T-cell (primary cell): Measurements from ENCODE around the gene NUDT14. TPM values are rescaled to one million over a fixed set of nuclear protein-coding genes. Genes with fewer than 3 reads are reported as not detected.

Source experiments
- ATAC-seq, 4 experiments: fragments of 200-7000 bp in 3 of 4; fragments of 150-1000 bp in 1 of 4; cut with Tn5 transposase; replicated peaks in 1 of 4; 1 replicate in 3 of 4; 2 replicates in 1 of 4; pipeline ENCODE4 v1.10.0; 2021; ENCODE audit warnings: moderate library complexity in 3 of 4, mild to moderate bottlenecking in 2 of 4, moderate number of reproducible peaks in 1 of 4
- CTCF ChIA-PET, 2 donors: fragments of 300-600 bp; sonication (Branson Sonifier 250); formaldehyde crosslinking; loops; one replicate each; lab custom pipeline; 2022; ENCODE audit warnings: antibody characterized with exemption in 2 of 2; lab: Charles Lee
- POLR2A ChIA-PET, 2 donors: fragments of 300-600 bp; sonication (Branson Sonifier 250); formaldehyde crosslinking; loops; one replicate each; lab custom pipeline; 2022; ENCODE audit warnings: antibody characterized with exemption in 2 of 2; lab: Charles Lee
- DNase-seq, 35 experiments: peaks; one replicate each; pipeline versions ENCODE4 v3.0.0 to v3.0.0-alpha.2; 2013 to 2023
- H3K27ac ChIP-seq: one replicate; pipeline ENCODE4 v1.5.1; 2013; ENCODE audit warnings: low read length
- H3K27me3 ChIP-seq, 2 experiments: replicated peaks in 1 of 2; 1 replicate in 1 of 2; 2 replicates in 1 of 2; pipeline versions ENCODE4 v1.6.1 to v1.7.0; 2013; ENCODE audit warnings: low read length in 1 of 2, mixed read lengths in 1 of 2; ENCODE audit not compliant: control insufficient read depth in 2 of 2, insufficient read depth in 2 of 2; ENCODE audit errors: extremely low read depth in 1 of 2
- H3K36me3 ChIP-seq, 2 donors: 1 replicate in 1 of 2; 2 replicates in 1 of 2; pipeline versions ENCODE4 v1.6.1 to v1.7.0; 2013; ENCODE audit warnings: low read length in 1 of 2; ENCODE audit not compliant: control insufficient read depth in 2 of 2, insufficient read depth in 1 of 2; ENCODE audit errors: extremely low read depth in 1 of 2
- H3K4me1 ChIP-seq, 2 experiments: 1 replicate in 1 of 2; 2 replicates in 1 of 2; pipeline versions ENCODE4 v1.6.1 to v1.7.0; 2013; ENCODE audit warnings: low read length in 2 of 2, mixed read lengths in 1 of 2; ENCODE audit not compliant: insufficient read depth in 2 of 2, control insufficient read depth in 1 of 2; ENCODE audit errors: extremely low read depth in 1 of 2
- H3K4me3 ChIP-seq, 2 donors: 1 replicate in 1 of 2; 2 replicates in 1 of 2; pipeline versions ENCODE4 v1.5.1 to v1.7.0; 2013; ENCODE audit warnings: mild to moderate bottlenecking in 2 of 2, low read length in 1 of 2, moderate library complexity in 1 of 2; ENCODE audit not compliant: control insufficient read depth in 1 of 2; ENCODE audit errors: extremely low read depth in 1 of 2
- H3K9me3 ChIP-seq: 2 replicates; pipeline ENCODE4 v1.7.0; 2013
- H3K27ac Mint-ChIP-seq, 2 donors: one replicate each; pipeline ENCODE4 v1.8.0; 2020 to 2021; ENCODE audit warnings: mild to moderate bottlenecking in 2 of 2, mixed read lengths in 2 of 2
- H3K27me3 Mint-ChIP-seq, 2 donors: one replicate each; pipeline ENCODE4 v1.8.0; 2021 to 2022; ENCODE audit warnings: mixed read lengths in 2 of 2
- H3K36me3 Mint-ChIP-seq: one replicate; pipeline ENCODE4 v1.8.0; 2021; ENCODE audit warnings: mixed read lengths
- H3K4me1 Mint-ChIP-seq, 3 donors: one replicate each; pipeline ENCODE4 v1.8.0; 2020 to 2022; ENCODE audit warnings: mixed read lengths in 3 of 3, mild to moderate bottlenecking in 1 of 3
- H3K4me3 Mint-ChIP-seq, 3 donors: one replicate each; pipeline ENCODE4 v1.8.0; 2020 to 2022; ENCODE audit warnings: mild to moderate bottlenecking in 3 of 3, mixed read lengths in 3 of 3, moderate library complexity in 3 of 3
- H3K9me3 Mint-ChIP-seq, 3 donors: one replicate each; pipeline ENCODE4 v1.8.0; 2020 to 2022; ENCODE audit warnings: mixed read lengths in 3 of 3
- WGBS: methylation state at CpG from one replicate; pipeline ENCODE4 v1.1.5; 2013; ENCODE audit warnings: missing lambda C conversion rate; ENCODE audit not compliant: insufficient coverage; 5-methylcytosine and 5-hydroxymethylcytosine counted together
- total RNA-seq, 35 experiments: library from RNA in 6 of 35; stranded (reverse) in 6 of 35; fragments of 120-200 nt in 1 of 35; gene quantifications; one replicate each; pipeline versions ENCODE4 v1.2.1 to v1.2.4 and lab custom pipeline; 2013 to 2026

The NUDT14 gene
- total RNA-seq (10 to 100 TPM; 10.0 to 25.5 (median 20.2) TPM), total RNA-seq (lab: John Stamatoyannopoulos, UW) (1.5 to 12.2 (median 5.1) reads per million in 29 experiments)
- total RNA-seq (2013) = 6.7 TPM

GRCh38 chr14:105180592-105181548 is at the start of gene NUDT14:
Gene NUDT14 (minus strand): TSS chr14:105181312. CDS start chr14:105181209, 103 bp downstream.
- peak; percentile 88 to 93 (median 89) for ATAC-seq
- no peaks in the 10 kb centered on the region for H3K9me3 Mint-ChIP-seq
- peaks cover 0 to 39% of the 10 kb centered on the region in 2 experiments for H3K27me3 ChIP-seq
- under 1% methylated on average over 96 of the region's 106 CpGs for WGBS
- H3K4me3 Mint-ChIP-seq = peak within 1 kb of the TSS; percentile 73 to 76 (median 75)
- DNase-seq = peak; percentile 56 to 94 (median 78)
- H3K27me3 Mint-ChIP-seq = no peaks in the 10 kb centered on the region
- CTCF ChIA-PET = interaction anchor here in 1 of 2 donors (0.7 kb wide), 1 partner anchor 90 kb away, joined by 4 read pairs; no protein-coding TSS in a partner anchor
- no peaks in the 10 kb centered on the region for H3K9me3 ChIP-seq
- H3K4me3 ChIP-seq = peak within 1 kb of the TSS in 1 of 2 donors; percentile 48
- no peaks in the 10 kb centered on the region for H3K36me3 Mint-ChIP-seq
- no peak within 1 kb of the TSS for H3K27ac ChIP-seq
- H3K4me1 ChIP-seq = peaks cover 5 to 45% of the 10 kb centered on the region in 2 experiments
- H3K27ac Mint-ChIP-seq = no peak within 1 kb of the TSS
- peaks cover 0 to 2% of the 10 kb centered on the region in 2 donors for H3K36me3 ChIP-seq
- peaks cover 14 to 22% (median 15%) of the 10 kb centered on the region in 3 donors for H3K4me1 Mint-ChIP-seq
- POLR2A ChIA-PET = no interaction called here

- WGBS = over 99% methylated on average over 12 of the region's 18 CpGs
- Histone ChIP-seq H3K27me3 (no peaks in the 10 kb centered on the region), H3K4me3 (no peak overlapping the region), H3K27ac (no peak overlapping the region), H3K9me3 (no peaks in the 10 kb centered on the region), H3K4me1 (no peaks in the 10 kb centered on the region), H3K36me3 (peaks cover 10 to 19% of the 10 kb centered on the region in 2 donors)
- POLR2A ChIA-PET = no interaction called here
- CTCF ChIA-PET = no interaction called here
- Mint-ChIP-seq H3K27me3 (no peaks in the 10 kb centered on the region), H3K36me3 (peaks cover 8% of the 10 kb centered on the region), H3K9me3 (no peaks in the 10 kb centered on the region), H3K27ac (no peak overlapping the region), H3K4me1 (no peaks in the 10 kb centered on the region), H3K4me3 (no peak overlapping the region)
- DNase-seq (no peak), ATAC-seq (no peak)
Observed at GRCh38 chr14:105229099-105229655, 48.1 kb upstream of the NUDT14 start.

- ATAC-seq = no peak
Observed at GRCh38 chr14:105228562-105228961, 47.5 kb upstream of the NUDT14 start.

GRCh38 chr14:105227346-105227745 is 46.2 kb upstream of the NUDT14 start:
- ChIA-PET POLR2A (no interaction called here), CTCF (no interaction called here)
- Histone ChIP-seq H3K27me3 (no peaks in the 10 kb centered on the region), H3K4me1 (no peaks in the 10 kb centered on the region), H3K4me3 (no peak overlapping the region), H3K9me3 (no peaks in the 10 kb centered on the region), H3K36me3 (peaks cover 17 to 25% of the 10 kb centered on the region in 2 donors), H3K27ac (no peak overlapping the region)
- no peak overlapping the region for H3K27ac Mint-ChIP-seq
- WGBS = 89% methylated on average over 11 of the region's 14 CpGs
- DNase-seq (no peak), ATAC-seq (no peak)
- no peaks in the 10 kb centered on the region for H3K27me3 Mint-ChIP-seq
- no peaks in the 10 kb centered on the region for H3K4me1 Mint-ChIP-seq
- no peaks in the 10 kb centered on the region for H3K9me3 Mint-ChIP-seq
- H3K36me3 Mint-ChIP-seq = peaks cover 20% of the 10 kb centered on the region
- no peak overlapping the region for H3K4me3 Mint-ChIP-seq

More at GRCh38 chr14:105228562-105228961, 47.5 kb upstream of the NUDT14 start:
- Mint-ChIP-seq H3K27me3 (no peaks in the 10 kb centered on the region), H3K9me3 (no peaks in the 10 kb centered on the region), H3K4me1 (no peaks in the 10 kb centered on the region), H3K4me3 (no peak overlapping the region), H3K27ac (no peak overlapping the region), H3K36me3 (peaks cover 12% of the 10 kb centered on the region)
- DNase-seq = no peak
- H3K36me3 ChIP-seq = peaks cover 10 to 19% of the 10 kb centered on the region in 2 donors
- H3K4me1 ChIP-seq = no peaks in the 10 kb centered on the region
- ChIA-PET POLR2A (no interaction called here), CTCF (no interaction called here)
- no peak overlapping the region for H3K27ac ChIP-seq
- H3K9me3 ChIP-seq = no peaks in the 10 kb centered on the region
- no peaks in the 10 kb centered on the region for H3K27me3 ChIP-seq
- WGBS = 93% methylated on average over 17 of the region's 17 CpGs
- H3K4me3 ChIP-seq = no peak overlapping the region

- WGBS = 88% methylated on average over 9 of the region's 10 CpGs
- H3K27me3 ChIP-seq = no peaks in the 10 kb centered on the region
- ATAC-seq (no peak), DNase-seq (no peak)
- no peaks in the 10 kb centered on the region for H3K9me3 Mint-ChIP-seq
- POLR2A ChIA-PET = no interaction called here
- no peak overlapping the region for H3K4me3 ChIP-seq
- H3K4me3 Mint-ChIP-seq = no peak overlapping the region
- H3K27ac ChIP-seq = no peak overlapping the region
- no peaks in the 10 kb centered on the region for H3K4me1 Mint-ChIP-seq
- no peaks in the 10 kb centered on the region for H3K9me3 ChIP-seq
- H3K27ac Mint-ChIP-seq = no peak overlapping the region
- CTCF ChIA-PET = no interaction called here
- no peaks in the 10 kb centered on the region for H3K27me3 Mint-ChIP-seq
- no peaks in the 10 kb centered on the region for H3K4me1 ChIP-seq
- peaks cover 27% of the 10 kb centered on the region for H3K36me3 Mint-ChIP-seq
- H3K36me3 ChIP-seq = peaks cover 17 to 33% of the 10 kb centered on the region in 2 donors
Observed at GRCh38 chr14:105226198-105226597, 45.1 kb upstream of the NUDT14 start.

GRCh38 chr14:105224845-105225570 is 43.9 kb upstream of the NUDT14 start:
- Mint-ChIP-seq H3K4me1 (no peaks in the 10 kb centered on the region), H3K27ac (no peak overlapping the region), H3K27me3 (no peaks in the 10 kb centered on the region), H3K36me3 (peaks cover 32% of the 10 kb centered on the region), H3K9me3 (no peaks in the 10 kb centered on the region), H3K4me3 (no peak overlapping the region)
- ATAC-seq (no peak), DNase-seq (no peak)
- 96% methylated on average over 11 of the region's 11 CpGs for WGBS
- Histone ChIP-seq H3K4me3 (no peak overlapping the region), H3K9me3 (no peaks in the 10 kb centered on the region), H3K36me3 (peaks cover 22 to 45% of the 10 kb centered on the region in 2 donors), H3K4me1 (no peaks in the 10 kb centered on the region), H3K27me3 (no peaks in the 10 kb centered on the region), H3K27ac (no peak overlapping the region)
- ChIA-PET CTCF (interaction anchor here in 1 of 2 donors (0.9 kb wide), 1 partner anchor 171 kb away, joined by 3 read pairs; no protein-coding TSS in a partner anchor), POLR2A (interaction anchor here in 1 of 2 donors (0.6 kb wide), 1 partner anchor 284 kb away, joined by 3 read pairs; no protein-coding TSS in a partner anchor)
